GM18951 (cell line): ENCODE data around the gene CDKN2AIP.
"Not testable (repeated sequence)": the region's sequence is repeated elsewhere in the genome, so short reads cannot be mapped to it uniquely, and the experiment has no call there.

ENCODE experiments used
- POLR2A ChIP-seq: IDR thresholded peaks from 4 replicates; pipeline ENCODE4 v1.6.1; 2011; ENCODE audit warnings: mild to moderate bottlenecking; ENCODE audit not compliant: insufficient read length, insufficient read depth; ENCODE audit errors: extremely low read depth
- in situ Hi-C: fragments of 300-500 bp; cut with MboI; formaldehyde crosslinking; loops from one replicate; pipeline ENCODE4 v1.12.0; 2022; ENCODE audit warnings: low sequenced_read_pairs, mixed read lengths, inconsistent platforms; ENCODE audit not compliant: unreplicated experiment

Gene CDKN2AIP

DNA sequence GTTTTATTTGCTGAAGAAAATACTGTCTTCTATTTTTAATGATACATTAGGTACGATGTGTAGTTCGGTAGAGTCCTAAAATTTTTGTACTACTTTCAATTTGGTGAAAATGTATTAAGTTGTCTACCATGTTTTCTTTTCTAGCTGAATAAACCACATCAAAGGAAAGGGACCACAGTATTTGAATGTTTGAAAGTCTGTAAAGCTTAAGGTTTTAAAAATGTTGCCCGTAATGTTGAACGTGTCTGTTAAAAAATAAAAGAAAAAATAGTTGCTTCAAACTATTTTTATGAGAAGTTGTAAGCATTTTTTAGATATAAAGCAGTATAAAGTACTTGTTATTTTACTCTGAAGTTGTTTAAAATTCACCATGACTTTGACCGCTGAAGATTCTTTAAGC lies 3.2 kb downstream of the CDKN2AIP start:
- TF ChIP-seq POLR2A, result no peak
- in situ Hi-C loops, result no loop called here

DNA sequence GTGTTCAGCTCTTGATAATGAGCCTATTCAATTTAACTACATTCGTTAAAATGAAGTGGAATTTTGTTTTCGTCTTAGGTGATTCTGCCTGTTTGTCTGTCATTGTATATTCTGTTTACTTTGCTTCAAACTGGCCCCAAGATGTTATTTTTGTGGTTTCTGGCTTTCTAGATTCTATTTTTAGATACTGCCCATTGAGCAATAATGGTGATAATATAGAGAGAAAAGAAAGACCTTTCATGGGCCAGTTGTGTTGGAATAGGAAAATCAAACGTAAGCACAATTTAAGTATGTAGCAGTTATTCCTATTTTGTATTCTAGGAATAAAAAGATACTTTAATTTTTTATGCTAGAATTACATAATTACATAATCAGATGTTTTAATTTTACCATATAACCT lies 4.0 kb downstream of the CDKN2AIP start:
- in situ Hi-C loops, result no loop called here
- TF ChIP-seq POLR2A, result no peak

DNA sequence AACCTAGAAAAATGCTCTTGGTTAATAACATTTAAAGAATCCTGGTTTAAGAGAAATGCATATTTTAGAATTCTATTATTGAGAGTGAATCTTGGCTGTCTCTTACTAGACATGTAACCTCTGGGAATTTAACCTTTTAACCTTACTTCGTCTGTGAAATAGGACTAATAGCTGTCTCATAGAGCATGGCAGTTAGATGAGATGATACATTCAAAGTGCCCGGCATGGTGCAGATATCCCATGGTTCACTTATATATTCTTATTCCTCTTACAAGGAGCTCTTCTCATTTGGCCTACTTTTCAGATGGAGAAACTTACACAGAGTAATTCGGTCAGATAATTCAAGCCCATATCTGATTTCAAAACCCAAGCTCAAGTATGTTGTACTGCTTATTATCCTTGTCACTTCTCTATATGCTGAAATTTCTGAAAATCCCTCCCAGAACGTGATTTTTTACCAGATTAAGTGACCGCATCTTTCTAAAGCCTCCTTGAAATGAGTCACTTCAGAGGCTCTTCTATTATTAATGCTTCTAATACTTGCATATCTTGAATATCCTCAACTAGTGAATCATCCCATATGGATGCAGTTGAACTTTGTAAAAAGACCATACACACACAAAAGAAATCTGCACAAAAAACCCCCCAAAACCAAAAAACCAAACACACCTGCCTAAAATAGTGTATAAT lies 4.9 kb downstream of the CDKN2AIP start:
- in situ Hi-C loops, result no loop called here
- TF ChIP-seq POLR2A, result no peak

DNA sequence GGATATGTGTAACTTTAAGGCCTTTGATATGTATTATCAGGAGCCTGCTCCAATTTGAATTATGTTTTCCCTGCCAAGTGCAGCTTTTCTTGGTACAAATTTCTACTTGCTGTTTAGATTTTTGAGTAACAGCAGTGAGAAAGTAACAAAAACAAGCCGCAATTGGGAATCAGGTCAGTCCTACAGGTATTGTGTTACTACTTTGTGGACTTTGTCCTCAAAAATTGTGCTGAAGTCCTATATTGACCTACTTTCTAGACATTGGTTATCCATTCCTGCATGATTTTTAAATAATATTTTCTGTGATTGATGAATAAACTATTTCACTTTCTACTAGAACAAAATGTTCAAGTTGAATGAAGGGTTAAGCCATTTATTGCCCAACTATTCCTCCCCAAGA lies 5.7 kb downstream of the CDKN2AIP start:
- in situ Hi-C loops, result no loop called here
- no peak for TF ChIP-seq POLR2A

DNA sequence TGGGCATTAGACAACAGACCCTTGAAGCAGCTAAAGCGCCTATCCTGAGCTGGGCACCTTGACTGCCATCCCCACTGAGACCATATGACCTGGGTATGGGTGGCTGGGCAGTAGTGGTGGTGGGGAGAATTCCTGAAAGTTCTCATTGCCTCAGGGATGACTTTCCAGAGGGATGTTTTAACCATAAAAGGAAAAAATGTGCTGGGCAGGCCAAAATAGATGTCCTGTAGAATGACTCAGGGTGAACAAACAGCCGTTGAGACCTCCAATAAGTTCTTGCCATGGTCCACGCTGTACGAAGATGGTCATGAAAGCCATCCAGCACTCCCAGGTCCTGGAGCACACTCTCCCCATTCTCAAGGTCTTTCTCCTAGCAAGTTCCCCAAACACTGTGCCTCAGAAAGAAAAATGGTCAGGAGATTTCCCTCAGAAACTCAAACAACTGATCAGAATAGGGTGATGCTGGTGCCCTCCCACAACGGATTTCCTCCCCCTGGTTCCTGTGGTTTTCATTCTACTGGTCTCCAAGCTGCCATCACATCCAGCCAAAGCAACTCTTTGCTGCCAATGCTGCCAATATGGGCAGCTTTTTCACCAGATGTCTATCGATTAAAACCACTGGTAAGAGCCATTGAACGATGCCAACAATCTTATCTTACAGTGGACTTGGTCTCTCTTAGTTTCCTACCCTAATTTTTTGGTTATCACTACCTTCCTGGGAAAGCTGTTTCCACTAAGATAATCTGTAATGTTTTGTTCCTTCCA lies 11.2 kb downstream of the CDKN2AIP start:
- TF ChIP-seq POLR2A, result no peak
- in situ Hi-C loops, result no loop called here

DNA sequence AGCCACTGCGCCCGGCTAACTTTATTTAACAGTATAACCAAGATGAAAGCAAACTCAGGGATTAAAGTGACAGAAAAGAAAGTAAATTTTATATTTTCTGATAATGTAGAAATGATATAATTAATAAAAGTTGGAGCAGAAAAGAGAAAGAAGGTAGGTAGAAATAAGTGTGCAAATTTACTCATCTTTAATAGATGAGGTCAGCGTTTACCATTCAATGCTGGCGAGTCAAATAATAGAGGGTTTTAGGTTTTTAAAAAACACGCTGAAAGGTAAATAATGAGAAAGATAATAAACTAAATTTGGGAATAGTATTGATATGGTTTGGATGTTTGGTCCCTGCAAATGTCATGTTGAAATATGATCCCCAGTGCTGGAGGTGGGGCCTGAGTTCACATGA lies 13.6 kb downstream of the CDKN2AIP start:
- TF ChIP-seq POLR2A, result no peak
- in situ Hi-C loops, result no loop called here

DNA sequence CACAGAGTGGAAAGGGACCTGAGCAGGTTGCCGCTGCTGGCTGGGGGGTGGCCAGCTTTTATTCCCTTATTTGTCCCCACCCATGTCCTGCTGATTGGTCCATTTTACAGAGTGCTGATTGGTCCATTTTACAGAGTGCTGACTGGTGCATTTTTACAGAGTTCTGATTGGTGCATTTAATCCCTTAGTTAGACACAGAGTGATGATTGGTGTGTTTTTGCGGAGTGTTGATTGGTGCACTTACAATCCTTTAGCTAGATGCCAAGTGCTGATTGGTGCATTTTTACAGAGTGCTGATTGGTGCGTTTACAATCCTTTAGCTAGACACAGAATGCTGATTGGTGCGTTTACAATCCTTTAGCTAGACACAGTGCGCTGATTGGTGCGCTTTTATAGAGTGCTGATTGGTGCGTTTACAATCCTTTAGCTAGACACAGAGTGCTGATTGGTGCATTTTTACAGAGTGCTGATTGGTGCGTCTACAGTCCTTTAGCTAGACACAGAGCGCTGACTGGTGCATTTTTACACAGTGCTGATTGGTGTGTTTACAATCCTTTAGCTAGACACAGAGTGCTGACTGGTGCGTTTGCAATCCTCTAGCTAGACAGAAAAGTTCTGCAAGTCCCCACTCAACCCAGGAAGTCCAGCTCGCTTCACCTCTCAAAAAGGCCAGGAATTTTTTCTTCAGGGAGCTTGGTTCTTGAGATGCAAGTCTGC lies 19.6 kb downstream of the CDKN2AIP start:
- in situ Hi-C loops, result not testable (repeated sequence)

DNA sequence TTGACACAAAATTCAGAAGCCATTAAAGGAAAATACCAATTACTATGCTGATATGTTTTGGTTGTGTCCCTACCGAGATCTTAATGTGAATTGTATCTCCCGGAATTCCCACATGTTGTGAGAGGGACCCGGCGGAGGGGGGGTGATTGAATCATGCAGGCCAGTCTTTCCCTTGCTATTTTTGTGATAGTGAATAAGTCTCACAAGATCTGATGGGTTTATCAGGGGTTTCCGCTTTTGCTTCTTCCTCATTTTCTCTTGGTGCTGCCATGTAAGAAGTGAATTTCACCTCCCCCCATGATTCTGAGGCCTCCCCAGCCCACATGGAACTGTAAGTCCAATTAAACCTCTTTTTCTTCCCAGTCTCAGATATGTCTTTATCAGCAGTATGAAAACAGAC lies 21.4 kb downstream of the CDKN2AIP start:
- in situ Hi-C loops, result not testable (repeated sequence)

DNA sequence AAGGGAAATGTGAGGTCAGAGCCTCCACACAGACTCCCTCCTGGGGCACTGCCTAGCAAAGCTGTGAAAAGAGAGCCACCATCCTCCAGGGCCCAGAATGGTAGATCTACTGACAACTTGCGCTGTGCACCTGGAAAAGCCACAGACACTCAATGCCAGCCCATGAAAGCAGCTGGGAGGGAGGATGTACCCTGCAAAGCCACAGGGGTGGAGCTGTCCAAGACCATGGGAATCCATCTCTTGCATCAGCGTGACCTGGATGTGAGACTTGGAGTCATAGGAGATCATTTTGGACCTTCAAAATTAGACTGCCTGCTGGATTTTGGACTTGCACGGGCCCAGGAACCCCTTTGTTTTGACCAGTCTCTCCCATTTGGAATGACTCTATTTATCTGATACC lies 22.8 kb downstream of the CDKN2AIP start:
- in situ Hi-C loops, result no loop called here
- no peak for TF ChIP-seq POLR2A

DNA sequence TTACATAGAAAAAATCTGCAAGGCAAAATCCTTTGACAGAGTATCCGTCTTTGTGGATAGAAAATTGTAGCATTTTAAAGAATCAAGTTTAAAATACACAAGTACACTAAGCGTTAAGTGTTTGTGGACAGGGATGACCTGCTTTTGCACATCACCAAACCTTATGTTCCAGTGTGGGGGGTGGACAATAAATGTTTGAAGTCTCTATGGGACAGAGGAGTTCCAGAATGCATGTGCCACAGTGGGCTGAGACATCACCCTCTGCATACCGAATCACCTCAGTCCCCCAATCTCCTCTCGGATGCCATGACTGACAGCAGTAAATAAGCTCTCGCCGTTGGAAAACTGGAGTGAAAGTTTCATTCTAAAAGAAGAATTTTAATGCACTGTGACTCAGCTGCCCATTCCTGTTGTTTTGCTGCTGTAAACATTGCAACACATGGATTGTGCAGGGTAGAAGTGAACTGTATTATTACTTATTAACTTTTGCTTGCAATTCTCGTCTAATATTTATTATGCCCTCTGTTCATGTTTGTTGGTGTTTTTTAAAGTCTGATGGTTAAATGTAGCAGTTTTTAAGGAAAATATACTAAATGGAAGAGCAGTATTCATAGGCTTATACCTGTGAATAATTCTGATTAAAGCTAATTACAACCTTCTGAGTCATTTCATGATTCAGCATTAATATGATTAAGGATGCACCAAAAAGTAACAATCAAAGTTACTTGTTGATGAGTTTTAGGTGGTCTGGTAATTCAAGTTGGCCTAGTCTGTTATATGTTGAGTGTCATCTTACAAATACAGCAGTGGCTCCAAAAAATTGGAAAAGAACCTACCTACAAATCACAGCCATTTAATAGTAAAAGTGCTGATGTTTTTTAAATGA lies 24.0 kb downstream of the CDKN2AIP start:
- in situ Hi-C loops, result no loop called here
- no peak for TF ChIP-seq POLR2A

DNA sequence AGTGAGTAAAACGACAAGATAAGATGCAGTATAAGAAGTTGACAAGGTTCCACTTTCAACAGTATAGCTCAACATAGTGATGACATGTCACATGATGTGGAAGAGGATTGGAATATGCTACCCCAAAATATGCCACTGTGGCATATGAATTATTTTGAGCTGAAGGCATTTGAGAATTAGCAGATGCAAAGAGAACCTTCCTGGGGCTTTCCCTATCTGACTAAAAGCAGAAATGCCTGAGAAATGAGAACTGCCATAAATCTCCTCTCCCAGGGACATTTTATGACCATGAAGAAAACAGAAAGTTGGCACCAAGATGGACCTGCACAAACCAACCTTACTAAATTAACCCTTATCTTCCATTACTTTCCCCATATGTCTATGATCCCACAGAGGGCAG lies 24.8 kb downstream of the CDKN2AIP start:
- TF ChIP-seq POLR2A, result no peak
- in situ Hi-C loops, result no loop called here

DNA sequence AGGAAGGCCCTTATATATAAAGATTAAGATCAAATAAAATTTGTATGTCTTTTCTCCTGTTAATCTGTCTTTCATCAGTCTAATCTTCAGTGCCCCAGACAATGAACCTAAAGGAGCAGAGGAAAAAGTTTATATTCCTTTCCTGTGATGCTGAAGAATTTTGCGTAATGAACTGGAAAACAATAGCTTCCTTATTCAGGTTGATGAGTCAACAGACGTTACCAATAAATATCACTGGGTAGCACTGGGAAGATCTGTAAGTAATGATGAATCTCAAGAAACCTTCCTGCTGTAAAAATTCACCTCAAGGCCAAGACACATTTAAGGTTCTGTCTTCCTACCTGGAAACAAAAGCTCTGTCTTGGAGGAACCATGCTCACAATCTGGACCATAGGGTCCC lies 25.5 kb downstream of the CDKN2AIP start:
- TF ChIP-seq POLR2A, result no peak

DNA sequence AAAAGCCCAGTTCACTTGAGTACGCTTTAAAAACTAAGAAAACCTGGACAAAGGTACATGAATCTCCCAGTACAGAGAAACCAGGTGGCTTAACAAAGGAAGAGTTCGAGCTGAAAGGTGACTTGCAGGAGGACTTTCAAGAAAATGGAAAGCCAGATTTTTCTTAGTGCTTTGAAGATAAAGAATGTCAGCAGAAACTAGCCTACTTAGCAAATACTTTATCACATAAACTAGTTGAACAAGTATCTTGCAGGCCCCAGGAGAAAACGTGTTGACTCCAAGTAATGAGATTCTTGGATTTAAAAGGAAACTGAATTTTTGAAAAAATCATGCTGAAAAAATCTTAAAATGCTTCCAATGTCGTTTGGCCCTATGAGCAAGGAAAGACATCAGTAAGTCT lies 26.4 kb downstream of the CDKN2AIP start:
- in situ Hi-C loops, result no loop called here
- TF ChIP-seq POLR2A, result no peak

More for the DNA sequence above, 25.5 kb downstream of the CDKN2AIP start:
- in situ Hi-C loops, result no loop called here
